ENCODE data around the gene FUT4.
"Not testable (repeated sequence)": the region's sequence is repeated elsewhere in the genome, so short reads cannot be mapped to it uniquely, and the experiment has no call there.

Gene FUT4

GRCh38 chr11:94543695-94544645, at the start of gene FUT4:
TSS of gene FUT4 (plus strand) at chr11:94543921. CDS start at chr11:94544134, 213 bp downstream.
- peak; percentile 48 for DNase-seq (ENCODE audit: low read depth)

GRCh38 chr11:94494126-94494680, 49.5 kb upstream of the FUT4 start:
- no peak for DNase-seq (ENCODE audit: low read depth)

DNA sequence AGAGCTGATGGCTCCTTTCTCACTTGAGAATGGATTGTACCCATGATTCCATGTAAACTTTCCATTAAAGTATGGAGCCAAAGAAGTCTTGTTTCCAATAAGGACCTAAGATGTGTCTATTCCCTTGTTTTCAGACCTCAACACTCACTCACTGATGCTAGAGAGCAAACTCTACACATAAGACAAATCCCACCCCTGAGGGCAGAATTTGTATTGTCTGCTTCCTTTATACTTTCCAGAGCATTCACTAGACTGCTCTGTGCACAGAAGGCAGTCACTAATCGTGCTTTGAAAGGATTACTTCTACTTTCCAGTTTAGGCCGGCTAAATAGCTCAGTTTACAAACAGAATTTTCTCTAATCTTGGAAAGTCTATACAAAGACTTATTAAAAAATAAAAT, 43.5 kb upstream of the FUT4 start:
- DNase-seq (ENCODE audit: low read depth) = no peak

- no peak for DNase-seq (ENCODE audit: low read depth)
These were observed 42.2 kb upstream of the FUT4 start for GRCh38 chr11:94501522-94501921.

DNA sequence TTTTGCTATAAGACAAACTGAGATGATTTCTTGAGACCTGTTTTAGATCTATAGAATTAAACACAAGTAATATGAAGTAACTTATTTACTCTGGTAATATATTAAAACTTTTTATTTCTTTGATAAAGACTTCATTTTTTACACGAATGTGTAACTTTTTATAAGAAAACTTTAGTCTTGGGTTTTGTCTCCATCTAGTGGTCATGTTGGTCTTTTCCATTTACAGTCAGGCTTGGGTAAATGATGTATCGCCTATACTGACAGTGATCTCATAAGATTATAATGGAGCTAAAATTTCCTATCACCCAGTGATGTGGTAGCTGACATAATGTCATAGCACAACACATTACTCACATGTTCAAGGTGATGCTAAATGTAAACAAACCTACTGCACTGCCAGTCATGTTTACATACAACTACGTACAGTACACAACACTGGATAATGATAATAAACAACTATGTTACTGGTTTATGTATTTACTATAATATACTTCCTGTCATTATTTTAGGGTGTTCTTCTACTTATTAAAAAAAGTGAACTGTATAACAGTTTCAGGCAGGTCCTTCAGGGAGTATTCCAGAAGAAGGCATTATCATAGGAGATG, 38.9 kb upstream of the FUT4 start:
- DNase-seq (ENCODE audit: low read depth) = no peak

GRCh38 chr11:94506513-94506912, 37.2 kb upstream of the FUT4 start:
- not testable (repeated sequence) for DNase-seq (ENCODE audit: low read depth)

DNA sequence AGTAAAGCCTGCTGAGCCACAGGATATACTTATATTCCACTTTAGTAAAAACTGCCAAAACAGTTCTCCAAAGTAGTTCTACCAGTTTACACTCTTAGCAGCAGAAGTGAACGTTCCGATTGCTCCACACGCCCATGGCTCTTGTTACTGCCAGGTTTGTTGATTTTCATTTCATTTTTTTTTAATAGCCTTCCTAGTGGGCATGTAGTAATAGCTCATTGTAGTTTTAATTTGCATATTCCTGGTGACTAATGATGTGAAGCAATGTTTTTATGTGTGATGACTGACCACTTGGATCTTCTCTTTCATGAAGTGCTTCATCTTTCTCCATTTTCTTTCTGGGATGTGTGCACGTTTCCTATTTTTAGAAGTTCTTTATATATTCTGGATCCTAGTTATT, 36.2 kb upstream of the FUT4 start:
- no peak for DNase-seq (ENCODE audit: low read depth)

GRCh38 chr11:94511932-94512781, 31.6 kb upstream of the FUT4 start, which contains the start of gene C11orf97:
TSS of gene C11orf97 (plus strand) at chr11:94512461. CDS start at chr11:94512529, 68 bp downstream.
- peak; percentile 36 for DNase-seq (ENCODE audit: low read depth)

- DNase-seq (ENCODE audit: low read depth) = no peak
These were observed 30.6 kb upstream of the FUT4 start for GRCh38 chr11:94513091-94513490.

- no peak for DNase-seq (ENCODE audit: low read depth)
These were observed 28.3 kb upstream of the FUT4 start for GRCh38 chr11:94515398-94515797.

DNA sequence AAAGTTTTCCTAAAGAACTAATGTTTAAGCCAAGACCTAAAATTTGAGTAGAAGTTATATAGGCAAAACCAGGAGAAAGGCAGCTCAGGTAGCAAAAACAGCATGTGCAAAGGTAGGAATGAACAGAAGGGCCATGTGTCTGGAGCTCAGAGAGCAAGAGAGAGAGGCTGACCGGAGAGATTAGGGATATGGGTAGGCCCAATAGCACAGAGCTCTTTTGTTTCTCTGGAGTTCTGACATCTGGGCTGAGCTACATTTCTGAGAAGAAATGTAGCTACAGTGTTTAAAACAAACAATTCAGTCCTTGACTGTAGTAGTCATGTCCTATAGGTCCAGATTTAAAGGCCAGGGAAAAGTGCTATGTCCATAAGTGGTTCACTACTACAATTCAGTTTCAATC, 27.0 kb upstream of the FUT4 start:
- DNase-seq (ENCODE audit: low read depth) = no peak

DNA sequence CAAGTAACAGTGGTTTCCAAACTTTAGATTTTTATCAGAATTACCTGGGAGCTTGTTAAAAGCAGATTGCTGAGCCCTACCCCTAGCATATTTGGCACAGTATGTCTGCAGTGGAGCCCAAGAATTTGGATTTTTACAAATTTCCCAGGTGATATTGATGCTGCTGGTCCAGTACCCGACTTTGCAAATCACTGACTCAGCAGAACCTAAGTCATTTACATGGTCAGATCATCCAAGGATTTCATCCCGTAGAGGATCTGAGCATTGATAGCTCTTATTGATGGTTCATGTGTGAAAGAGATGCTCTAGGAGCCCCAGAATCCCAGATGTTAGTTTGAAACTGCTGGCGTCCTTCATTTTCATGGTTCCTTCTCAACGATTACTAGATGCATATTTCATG, 25.4 kb upstream of the FUT4 start:
- DNase-seq (ENCODE audit: low read depth) = no peak

GRCh38 chr11:94519478-94520084, 24.1 kb upstream of the FUT4 start:
- DNase-seq (ENCODE audit: low read depth) = no peak

DNA sequence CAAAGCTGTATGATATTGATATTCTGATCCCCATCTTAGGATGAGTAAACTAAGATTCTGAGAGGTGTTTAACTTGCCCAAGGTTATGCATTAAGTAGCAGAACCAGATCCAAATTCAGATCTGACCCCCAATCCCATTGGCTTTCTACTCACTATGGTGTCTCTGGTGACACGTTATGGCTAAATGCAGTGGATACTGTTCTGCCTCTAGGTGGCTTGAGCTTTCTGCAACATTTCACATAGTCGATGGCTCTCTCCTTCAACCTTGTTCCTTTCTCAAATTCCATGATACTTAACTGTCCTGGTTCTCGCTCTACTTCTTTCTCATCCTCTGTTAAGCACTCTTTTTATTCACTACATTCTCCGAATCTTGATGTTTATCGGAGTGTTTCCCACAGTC, 22.0 kb upstream of the FUT4 start:
- DNase-seq (ENCODE audit: low read depth) = no peak

- no peak for DNase-seq (ENCODE audit: low read depth)
These were observed 19.4 kb upstream of the FUT4 start for GRCh38 chr11:94524341-94524740.

DNA sequence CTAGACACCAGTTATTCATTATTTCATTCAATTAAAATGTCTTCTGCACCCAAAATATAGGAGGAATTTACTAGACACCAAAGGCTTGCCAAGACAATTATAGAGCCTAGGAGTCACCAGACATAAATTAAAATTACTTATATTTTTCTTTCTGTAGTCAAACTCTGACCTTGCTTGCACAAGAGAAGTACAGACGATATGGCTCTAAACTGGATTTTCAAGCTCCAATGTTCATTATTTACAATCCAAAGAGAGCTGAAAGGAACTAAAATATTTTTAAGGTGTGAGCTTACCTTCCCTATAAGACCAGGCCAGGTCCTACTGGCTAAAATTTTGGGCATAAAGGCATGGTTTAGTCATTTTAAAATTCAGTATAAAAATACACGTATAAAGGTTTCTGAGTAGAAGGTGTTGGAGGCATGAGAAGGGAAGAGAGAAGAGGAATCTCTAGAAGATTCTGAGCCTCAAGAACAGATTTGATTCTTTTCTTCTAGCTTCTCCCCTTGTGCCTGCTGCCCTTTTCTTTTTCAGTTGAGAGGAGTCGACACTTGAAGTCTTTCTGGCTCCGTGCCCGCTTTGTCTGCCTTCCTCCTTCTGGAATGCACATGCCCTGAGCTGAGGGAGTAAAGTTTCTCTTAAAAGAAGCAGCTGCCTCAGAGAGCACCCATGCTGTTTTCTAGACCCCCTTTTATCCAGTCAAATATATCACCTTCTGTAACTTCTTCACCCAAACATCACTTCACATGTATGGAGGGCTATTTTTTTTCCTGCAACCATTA, 18.0 kb upstream of the FUT4 start:
- no peak for DNase-seq (ENCODE audit: low read depth)

DNA sequence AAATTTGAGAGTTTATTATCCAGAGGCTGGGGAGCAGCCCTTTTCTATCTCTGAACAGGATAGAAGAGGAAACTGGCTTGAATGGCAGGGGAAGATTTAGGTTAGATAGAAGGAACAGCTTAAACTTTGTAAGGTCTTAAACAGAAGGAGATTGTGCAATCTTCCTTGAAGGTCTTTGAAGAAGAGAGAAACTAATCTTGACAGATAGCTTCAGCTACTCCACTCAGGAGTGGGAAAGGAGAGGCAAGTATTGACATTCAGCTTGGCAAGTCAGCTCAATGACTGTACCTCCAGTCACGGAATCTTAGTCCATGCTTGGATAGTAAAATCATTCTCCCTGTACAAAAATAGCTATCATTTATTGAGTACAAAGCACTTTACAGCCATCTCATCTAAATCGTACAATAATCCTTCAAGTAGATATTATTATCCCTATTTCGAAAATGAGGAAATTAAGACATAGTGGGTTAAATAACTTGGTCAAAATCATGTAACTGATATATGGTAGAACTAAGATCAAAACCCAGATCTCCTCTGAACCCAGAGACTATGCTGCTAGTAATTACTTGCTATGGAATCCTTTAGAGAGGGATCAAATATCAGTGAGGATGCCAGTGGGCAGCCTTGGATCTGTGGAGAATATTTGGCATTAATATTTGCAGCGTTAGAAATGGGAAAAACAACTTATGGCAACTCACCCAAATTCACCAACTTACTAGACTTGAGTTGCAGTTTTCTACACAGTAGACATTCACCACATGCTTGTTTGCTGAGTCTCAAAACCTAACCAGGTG, 16.9 kb upstream of the FUT4 start:
- no peak for DNase-seq (ENCODE audit: low read depth)

GRCh38 chr11:94528551-94528950, 15.2 kb upstream of the FUT4 start:
- DNase-seq (ENCODE audit: low read depth) = no peak

DNA sequence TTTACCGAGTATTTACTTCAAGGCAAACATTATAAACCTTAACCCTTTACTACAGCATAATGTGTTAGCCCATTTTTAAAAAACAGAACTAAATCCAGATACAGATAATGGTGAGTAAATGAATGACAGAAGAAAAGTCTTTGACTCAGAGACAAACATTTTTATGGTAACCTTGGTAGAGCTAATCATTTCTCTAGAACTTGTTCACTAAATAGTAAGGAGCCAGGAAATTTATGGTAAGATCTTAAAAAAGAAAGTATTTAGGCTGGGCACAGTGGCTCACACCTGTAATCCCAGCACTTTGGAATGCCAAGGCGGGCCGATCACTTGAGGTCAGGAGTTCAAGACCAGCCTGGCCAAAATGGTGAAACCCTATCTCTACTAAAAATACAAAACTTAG, 11.5 kb upstream of the FUT4 start:
- no peak for DNase-seq (ENCODE audit: low read depth)

DNA sequence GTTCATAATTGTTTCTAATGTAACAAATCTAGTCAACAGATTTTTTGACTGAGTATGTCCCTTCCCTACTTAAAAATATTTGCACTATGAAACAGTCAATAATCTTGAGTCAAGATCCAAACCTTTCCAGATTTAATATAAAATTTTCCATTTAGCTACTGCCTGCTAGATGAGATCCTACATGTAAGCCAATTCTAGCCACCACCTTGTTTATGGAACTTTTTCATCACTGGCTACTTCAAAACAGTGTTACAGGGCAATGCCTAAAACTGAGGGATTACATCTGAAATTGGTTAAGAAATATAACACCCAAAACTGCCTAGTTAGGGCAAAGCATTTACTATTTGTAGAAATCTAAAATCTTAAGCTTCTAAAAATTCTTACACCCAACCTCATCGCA, 10.5 kb upstream of the FUT4 start:
- DNase-seq (ENCODE audit: low read depth) = no peak
